ENCODE results near the gene DMC1.
A peak's percentile ranks its signal among the peaks of the same experiment; 100 is the strongest.
"Not testable (repeated sequence)": the region's sequence is repeated elsewhere in the genome, so short reads cannot be mapped to it uniquely, and the experiment has no call there.

The DMC1 gene

DNA sequence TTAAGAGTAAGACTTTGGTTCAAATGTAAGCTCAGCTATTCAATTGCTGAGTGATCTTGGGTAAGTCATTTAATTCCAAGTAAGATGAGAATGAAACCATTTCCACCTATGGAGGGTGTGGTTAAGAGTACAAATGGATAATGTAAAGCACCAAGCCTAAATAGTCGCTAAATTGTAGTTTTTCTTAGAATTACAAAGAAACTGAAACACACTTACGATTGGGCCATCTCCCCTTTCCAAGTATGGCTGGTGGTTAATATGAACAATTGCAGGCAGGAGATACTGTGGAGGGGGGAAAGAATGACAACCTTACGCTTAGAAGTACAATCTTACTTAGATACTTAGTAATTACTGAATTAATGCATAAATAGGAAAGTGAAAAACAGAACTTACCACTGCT lies 72.1 kb downstream of the DMC1 start:
- DNase-seq, result no peak

- no peak for DNase-seq
Observed at GRCh38 chr22:38494939-38495338, 75.0 kb downstream of the DMC1 start.

DNA sequence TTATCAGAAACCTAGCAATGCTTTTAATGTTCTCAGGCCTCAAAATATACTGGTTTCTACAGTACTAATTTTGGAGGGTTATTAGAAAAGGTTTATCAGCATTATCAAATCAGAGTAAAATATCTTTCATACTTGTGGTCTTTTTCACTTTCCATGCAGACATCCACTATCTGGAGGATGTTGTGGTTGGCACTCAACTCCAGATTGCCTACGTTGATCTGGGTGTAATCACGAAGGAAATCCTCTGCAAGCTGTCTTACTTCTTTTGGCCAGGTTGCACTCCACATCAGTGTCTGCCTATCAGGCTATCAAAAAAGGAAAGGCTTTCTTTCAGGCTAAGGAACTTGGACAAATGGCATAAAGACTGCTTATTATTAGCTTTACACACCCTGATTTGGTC lies 75.5 kb downstream of the DMC1 start:
- no peak for DNase-seq

DNA sequence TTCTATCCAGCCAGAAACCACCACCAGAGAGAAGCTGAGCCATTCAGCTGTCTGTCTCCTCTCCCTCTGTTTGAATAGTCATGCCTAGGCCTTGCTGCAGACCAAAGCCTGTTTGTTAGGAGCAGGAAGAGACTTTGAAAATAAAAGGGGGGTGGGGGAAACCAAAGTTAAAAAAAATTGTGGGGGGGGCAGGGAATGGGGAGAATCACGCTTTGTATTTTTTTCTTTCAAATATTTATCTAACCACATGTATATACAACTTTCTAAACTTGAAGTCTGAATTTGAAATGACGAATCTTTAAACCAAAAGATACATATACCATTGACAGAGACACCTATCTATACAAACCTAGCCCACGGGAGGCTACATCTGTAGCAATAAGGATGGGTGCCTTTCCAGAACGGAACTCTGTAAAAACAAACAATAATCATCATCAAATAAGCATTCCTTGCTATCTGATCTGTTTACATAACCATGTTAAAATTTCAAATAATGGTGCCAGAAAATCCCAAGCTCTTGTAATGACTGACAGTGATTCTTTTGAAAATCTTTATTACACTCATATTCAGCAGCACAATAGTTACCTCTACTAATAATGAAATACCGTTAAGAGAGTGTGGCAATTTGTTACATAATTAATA lies 78.2 kb downstream of the DMC1 start:
- DNase-seq, result no peak

DNA sequence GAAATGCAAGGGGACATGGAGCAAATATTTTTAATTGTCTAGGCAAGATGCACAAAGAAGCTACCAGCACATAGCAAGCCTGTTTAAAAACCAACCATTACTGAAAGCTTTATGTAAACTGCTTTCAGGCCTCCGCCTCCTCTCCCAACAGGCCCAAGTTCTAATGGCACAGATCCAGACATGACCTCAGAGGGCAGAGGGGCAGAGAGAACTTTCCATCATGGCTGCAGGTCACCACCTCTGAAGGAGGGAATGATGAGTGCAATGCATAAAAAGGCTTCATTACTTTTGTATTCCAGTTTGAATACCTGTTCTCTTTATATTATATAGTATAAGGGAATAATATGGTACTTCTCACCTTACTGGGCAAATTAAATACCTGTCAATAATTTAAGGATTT lies 79.1 kb downstream of the DMC1 start:
- no peak for DNase-seq

- no peak for DNase-seq
Observed at GRCh38 chr22:38490475-38490874, 79.5 kb downstream of the DMC1 start.

DNA sequence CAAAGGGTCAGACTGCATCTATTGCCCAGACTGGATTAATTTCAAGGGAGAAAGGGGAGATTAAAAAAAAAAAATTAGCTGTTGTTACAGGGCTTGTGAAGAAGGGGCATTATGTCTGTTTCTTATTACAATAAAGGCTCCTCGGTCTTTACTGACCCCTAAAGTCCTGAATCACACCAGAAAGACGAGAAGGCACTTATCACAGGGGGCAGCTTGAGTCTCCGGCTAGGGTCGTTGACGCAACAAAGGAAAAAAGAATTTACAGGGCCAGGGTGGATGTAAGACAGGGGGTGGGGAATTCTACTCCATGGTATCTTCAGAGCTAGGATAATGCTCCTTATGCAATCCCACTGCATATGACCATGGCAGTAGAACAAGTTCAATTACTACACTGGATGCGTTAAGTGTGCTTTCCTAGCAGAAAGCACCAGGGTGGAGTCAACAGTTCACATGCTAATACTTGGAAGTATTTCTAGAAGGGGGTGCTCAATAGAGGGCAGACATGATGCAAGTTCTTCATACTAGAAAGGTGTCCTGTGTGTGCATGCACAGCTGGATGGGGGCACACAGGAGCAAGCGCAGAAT lies 80.3 kb downstream of the DMC1 start:
- DNase-seq, result no peak

DNA sequence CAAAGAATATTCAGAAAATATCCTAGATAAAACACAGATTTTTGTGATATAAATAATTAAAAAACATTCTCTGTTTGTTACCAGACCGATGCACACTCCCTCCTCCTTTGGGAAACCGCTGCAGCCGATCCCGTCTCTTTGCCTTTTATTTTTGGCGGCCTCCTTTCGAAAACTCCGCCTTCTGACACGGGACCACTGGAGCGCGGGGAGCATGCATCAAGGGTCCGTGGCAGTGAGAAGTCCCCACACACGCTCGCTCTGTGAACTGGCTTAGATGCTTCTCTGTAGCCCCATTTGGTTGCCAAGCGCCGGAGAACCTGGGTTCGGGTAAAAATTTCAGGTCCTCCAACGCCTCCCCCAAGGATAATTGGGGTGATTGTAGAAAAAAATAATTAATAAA lies 80.8 kb downstream of the DMC1 start:
- no peak for DNase-seq

DNA sequence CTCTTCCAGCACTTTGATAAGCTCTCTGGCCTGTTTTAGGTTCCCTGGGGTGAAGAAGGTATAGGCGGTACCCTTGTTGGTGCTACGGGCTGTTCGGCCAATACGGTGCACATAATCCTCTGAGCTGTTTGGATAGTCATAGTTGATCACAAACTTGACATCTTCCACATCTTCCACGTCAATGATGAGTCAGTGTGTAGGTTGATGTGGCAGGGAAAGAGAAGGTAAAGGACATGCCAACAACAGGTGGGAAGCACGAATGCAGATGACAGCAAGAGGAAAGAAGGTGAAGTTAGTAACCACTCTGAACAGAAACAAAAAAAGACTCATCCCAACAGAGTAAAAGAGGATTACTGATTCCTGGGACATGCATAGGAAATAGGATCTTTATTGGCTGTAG lies 82.0 kb downstream of the DMC1 start:
- DNase-seq, result no peak

GRCh38 chr22:38485783-38486182 lies 84.2 kb downstream of the DMC1 start:
- DNase-seq, result no peak

GRCh38 chr22:38484244-38484643 lies 85.7 kb downstream of the DMC1 start:
- DNase-seq, result no peak

DNA sequence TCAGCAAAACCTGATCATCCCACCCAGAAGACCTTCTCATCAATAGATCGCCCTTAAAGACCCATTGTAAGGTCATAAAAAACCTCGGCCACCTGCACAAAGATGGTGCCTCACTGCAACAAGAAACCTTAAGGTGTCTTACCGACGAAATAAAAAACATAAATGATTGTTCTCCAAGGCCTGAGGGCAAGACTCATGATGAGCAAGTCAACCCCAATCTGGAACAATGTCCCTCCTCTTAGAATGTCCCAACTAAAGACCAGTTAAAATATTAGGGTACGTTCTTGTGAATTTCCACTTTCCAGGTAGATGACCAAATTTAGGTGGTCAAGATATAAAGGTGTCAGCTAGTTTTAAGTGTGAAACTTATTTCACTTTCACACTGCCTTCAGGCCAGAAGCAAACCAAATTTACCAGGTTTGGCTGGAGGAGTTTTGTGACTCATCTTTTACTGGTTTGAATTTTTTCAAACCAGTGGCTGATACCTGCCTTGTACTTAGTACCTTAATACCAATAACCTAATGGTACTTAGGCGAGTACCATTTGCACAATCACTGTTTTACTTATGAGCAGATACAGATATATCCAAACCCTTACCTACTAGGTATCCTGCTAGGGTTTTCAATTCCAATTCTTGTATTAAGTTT lies 87.2 kb downstream of the DMC1 start:
- DNase-seq, result no peak

GRCh38 chr22:38481871-38482332 lies 88.1 kb downstream of the DMC1 start:
- DNase-seq, result no peak

DNA sequence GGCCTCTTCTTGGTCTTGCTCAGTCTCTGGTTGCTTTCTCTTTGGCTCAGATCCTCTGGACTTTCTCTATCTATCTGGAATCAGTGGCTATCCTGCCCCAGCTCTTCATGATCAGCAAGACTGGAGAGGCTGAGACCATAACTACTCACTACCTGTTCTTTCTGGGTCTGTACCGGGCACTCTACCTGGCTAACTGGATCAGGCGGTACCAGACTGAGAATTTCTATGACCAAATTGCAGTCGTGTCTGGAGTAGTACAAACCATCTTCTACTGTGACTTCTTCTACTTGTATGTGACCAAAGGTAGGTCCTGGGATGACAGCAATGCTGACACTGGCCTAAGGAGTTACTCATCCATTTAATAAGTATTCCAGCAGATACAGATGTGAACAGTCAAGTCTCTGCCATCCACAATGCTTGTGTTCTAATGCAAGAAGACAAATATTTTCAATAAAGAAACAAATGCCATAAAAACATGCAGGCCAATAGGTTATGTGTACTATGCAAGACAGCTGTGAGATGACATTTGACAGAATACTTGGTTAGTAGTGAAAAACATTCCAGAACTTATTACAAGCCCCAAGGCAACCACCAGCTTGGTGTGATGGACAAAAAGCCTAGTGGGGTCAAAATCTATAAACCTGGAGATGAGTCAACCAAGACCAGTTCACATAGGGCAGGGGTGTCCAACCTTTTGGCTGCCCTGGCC lies 88.7 kb downstream of the DMC1 start:
- no peak for DNase-seq

- DNase-seq, result peak; percentile 11
Observed at GRCh38 chr22:38479096-38479837, 90.7 kb downstream of the DMC1 start.

- DNase-seq, result no peak
Observed at GRCh38 chr22:38477585-38477984, 92.4 kb downstream of the DMC1 start.

DNA sequence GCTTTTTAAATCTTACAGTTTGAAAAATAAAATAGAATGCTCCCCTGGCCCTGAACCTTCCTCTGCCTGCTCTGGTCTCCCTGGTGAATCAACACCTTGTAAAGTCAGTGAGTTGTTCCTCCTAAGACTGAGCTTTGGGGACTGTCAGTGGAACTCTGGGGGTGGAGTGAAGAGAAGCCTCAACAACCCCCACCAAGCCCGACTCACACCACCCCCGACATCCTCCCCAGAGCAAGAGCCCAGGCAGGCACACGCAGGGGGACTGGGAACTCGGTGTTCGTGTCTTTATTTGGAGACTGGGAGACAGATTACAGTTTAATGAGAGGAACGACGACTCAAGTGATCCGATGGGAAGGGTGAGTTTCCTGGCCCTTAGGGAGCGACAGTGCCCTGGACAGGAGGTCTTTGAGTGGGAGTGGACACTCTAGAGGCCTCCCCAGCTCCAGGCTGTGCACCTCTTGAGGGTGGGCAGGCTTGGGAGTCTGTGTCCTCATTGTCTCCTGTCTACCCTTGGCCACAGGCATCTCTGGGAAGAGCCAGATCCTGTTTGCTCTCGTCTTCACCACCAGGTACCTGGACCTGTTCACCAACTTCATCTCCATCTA lies 95.9 kb downstream of the DMC1 start:
- DNase-seq, result no peak

- no peak for DNase-seq
Observed at GRCh38 chr22:38471237-38471636, 98.7 kb downstream of the DMC1 start.

DNA sequence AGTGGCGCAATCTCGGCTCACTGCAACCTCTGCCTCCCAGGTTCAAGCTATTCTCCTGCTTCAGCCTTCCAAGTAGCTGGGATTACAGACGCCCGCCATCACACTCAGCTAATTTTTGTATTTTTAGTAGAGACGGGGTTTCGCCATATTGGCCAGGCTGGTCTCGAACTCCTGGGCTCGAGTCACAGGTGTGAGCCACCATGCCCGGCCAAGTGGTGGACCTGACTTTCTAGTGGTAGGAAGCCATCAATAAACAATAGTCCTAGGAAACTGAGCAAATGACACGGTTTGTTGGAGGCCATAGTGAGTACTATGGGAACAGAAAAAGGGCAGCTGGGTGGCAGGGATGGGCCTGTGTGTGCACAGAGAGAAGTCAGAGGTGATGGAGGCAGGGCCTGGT lies 99.8 kb downstream of the DMC1 start:
- DNase-seq, result not testable (repeated sequence)

GRCh38 chr22:38469306-38469781 lies 100.6 kb downstream of the DMC1 start:
- no peak for DNase-seq

Measured in amniotic stem cell (primary cell).